Mesenchymal stem cell (in vitro differentiated cells and primary cell): ENCODE data around the gene PFDN1.

Experiments
- DNase-seq: peaks from one replicate; pipeline ENCODE4 v3.0.0-alpha.2; 2013
- H2AFZ ChIP-seq: one replicate; pipeline ENCODE4 v1.6.1; 2013; ENCODE audit warnings: low read depth, mild to moderate bottlenecking, control low read depth, inconsistent platforms, low read length, moderate library complexity
- H2AK5ac ChIP-seq: 2 replicates; pipeline ENCODE4 v1.6.1; 2013; ENCODE audit warnings: low read length, moderate library complexity, mild to moderate bottlenecking, inconsistent platforms; ENCODE audit not compliant: severe bottlenecking
- H2BK120ac ChIP-seq: one replicate; pipeline ENCODE4 v1.6.1; 2013; ENCODE audit warnings: low read depth, mild to moderate bottlenecking, inconsistent platforms, low read length, moderate library complexity
- H2BK12ac ChIP-seq, 2 experiments: one replicate each; pipeline ENCODE4 v1.6.1; 2013; ENCODE audit warnings: inconsistent platforms in 2 of 2, low read length in 2 of 2, mild to moderate bottlenecking in 2 of 2, moderate library complexity in 2 of 2, control low read depth in 1 of 2
- H2BK15ac ChIP-seq: one replicate; pipeline ENCODE4 v1.6.1; 2013; ENCODE audit warnings: mild to moderate bottlenecking, low read depth, inconsistent platforms; ENCODE audit not compliant: poor library complexity, severe bottlenecking
- H2BK5ac ChIP-seq: 2 replicates; pipeline ENCODE4 v1.6.1; 2013; ENCODE audit warnings: low read depth, mild to moderate bottlenecking, low read length, control low read depth, inconsistent platforms; ENCODE audit not compliant: poor library complexity, severe bottlenecking
- H3K14ac ChIP-seq, 2 experiments: one replicate each; pipeline ENCODE4 v1.6.1; 2013; ENCODE audit warnings: inconsistent platforms in 2 of 2, low read length in 2 of 2, control low read depth in 1 of 2, mild to moderate bottlenecking in 1 of 2, moderate library complexity in 1 of 2
- H3K18ac ChIP-seq, 2 experiments: one replicate each; pipeline ENCODE4 v1.6.1; 2013; ENCODE audit warnings: inconsistent platforms in 2 of 2, low read length in 2 of 2, control low read depth in 1 of 2, low read depth in 1 of 2, mild to moderate bottlenecking in 1 of 2
- H3K23ac ChIP-seq, 2 experiments: one replicate each; pipeline ENCODE4 v1.6.1; 2013; ENCODE audit warnings: inconsistent platforms in 2 of 2, low read length in 2 of 2, mild to moderate bottlenecking in 2 of 2, moderate library complexity in 2 of 2, control low read depth in 1 of 2
- H3K27ac ChIP-seq: 2 replicates; pipeline ENCODE4 v1.5.1; 2013; ENCODE audit warnings: mild to moderate bottlenecking, moderate library complexity, low read length, control low read depth, inconsistent platforms; ENCODE audit not compliant: poor library complexity, severe bottlenecking
- H3K27me3 ChIP-seq, 2 experiments: 2 replicates each; pipeline versions ENCODE4 v1.6.1 to v1.7.0; 2013; ENCODE audit warnings: low read length in 2 of 2, mild to moderate bottlenecking in 2 of 2, moderate library complexity in 2 of 2, control low read depth in 1 of 2, inconsistent platforms in 1 of 2; ENCODE audit not compliant: control insufficient read depth in 1 of 2, insufficient read depth in 1 of 2
- H3K36me3 ChIP-seq, 2 experiments: 2 replicates each; pipeline versions ENCODE4 v1.6.1 to v1.7.0; 2013; ENCODE audit warnings: low read length in 2 of 2, control low read depth in 1 of 2, inconsistent platforms in 1 of 2, low read depth in 1 of 2, mild to moderate bottlenecking in 1 of 2; ENCODE audit not compliant: insufficient read depth in 2 of 2, control insufficient read depth in 1 of 2
- H3K4ac ChIP-seq, 2 experiments: one replicate each; pipeline ENCODE4 v1.6.1; 2013; ENCODE audit warnings: inconsistent platforms in 2 of 2, low read length in 2 of 2, mild to moderate bottlenecking in 2 of 2, moderate library complexity in 2 of 2, control low read depth in 1 of 2, low read depth in 1 of 2
- H3K4me1 ChIP-seq: 2 replicates; pipeline ENCODE4 v1.6.1; 2013; ENCODE audit warnings: low read depth, low read length, control low read depth; ENCODE audit not compliant: control insufficient read depth, insufficient read depth
- H3K4me2 ChIP-seq: 2 replicates; pipeline ENCODE4 v1.6.1; 2013; ENCODE audit warnings: low read length, mild to moderate bottlenecking, inconsistent platforms; ENCODE audit not compliant: poor library complexity, severe bottlenecking
- H3K4me3 ChIP-seq, 2 experiments: 2 replicates each; pipeline versions ENCODE4 v1.5.1 to v1.7.0; 2013; ENCODE audit warnings: low read length in 2 of 2, mild to moderate bottlenecking in 2 of 2, control low read depth in 1 of 2, low read depth in 1 of 2; ENCODE audit not compliant: insufficient read depth in 1 of 2
- H3K79me1 ChIP-seq: replicated peaks from 2 replicates; pipeline ENCODE4 v1.6.1; 2013; ENCODE audit warnings: mild to moderate bottlenecking, control low read depth, low read length, inconsistent platforms; ENCODE audit not compliant: poor library complexity, severe bottlenecking
- H3K9ac ChIP-seq: 2 replicates; pipeline ENCODE4 v1.7.0; 2013; ENCODE audit warnings: mild to moderate bottlenecking, low read length, moderate library complexity
- H3K9me3 ChIP-seq: 2 replicates; pipeline ENCODE4 v1.7.0; 2013; ENCODE audit warnings: mild to moderate bottlenecking, low read length; ENCODE audit not compliant: control insufficient read depth
- H4K8ac ChIP-seq: one replicate; pipeline ENCODE4 v1.6.1; 2013; ENCODE audit warnings: inconsistent platforms, mild to moderate bottlenecking, low read length, moderate library complexity
- H4K91ac ChIP-seq: one replicate; pipeline ENCODE4 v1.6.1; 2013; ENCODE audit warnings: mild to moderate bottlenecking, low read length, inconsistent platforms
- WGBS: methylation state at CpG from one replicate; pipeline ENCODE4 v1.1.7; 2013; ENCODE audit warnings: mixed read lengths; 5-methylcytosine and 5-hydroxymethylcytosine counted together

PFDN1 gene

DNA sequence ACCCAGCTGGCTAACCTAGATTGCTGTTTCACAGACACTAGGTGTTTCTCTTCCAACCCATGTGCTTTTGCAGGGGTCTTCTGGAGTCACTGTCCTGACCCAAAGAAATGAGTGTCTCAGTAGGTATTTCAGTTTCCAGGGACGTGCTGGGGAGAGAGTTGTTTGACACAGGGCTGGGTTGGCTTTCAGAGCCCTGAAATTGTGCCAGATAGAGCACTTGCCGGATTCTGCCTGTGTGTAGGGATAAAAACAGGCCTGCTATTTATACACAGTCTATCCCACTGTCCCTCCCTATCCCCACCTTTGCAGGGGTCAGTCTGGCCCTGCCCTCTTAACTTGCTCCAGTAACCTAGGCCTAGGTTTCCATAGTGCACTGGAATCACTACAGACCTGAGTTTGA lies 44.5 kb upstream of the PFDN1 start:
- no peak overlapping the region for H3K4me2 ChIP-seq
- no peak overlapping the region for H2BK120ac ChIP-seq
- peaks cover 3% of the 10 kb centered on the region for H3K79me1 ChIP-seq
- H2BK12ac ChIP-seq: no peak overlapping the region
- H2AK5ac ChIP-seq: no peak overlapping the region
- H3K14ac ChIP-seq: no peak overlapping the region
- no peaks in the 10 kb centered on the region for H3K9me3 ChIP-seq
- peak overlapping the region in 1 of 2 experiments; percentile 81 for H3K4me3 ChIP-seq
- peaks cover 12% of the 10 kb centered on the region for H3K4me1 ChIP-seq
- no peak overlapping the region for H2AFZ ChIP-seq
- H2BK15ac ChIP-seq: no peak overlapping the region
- peak overlapping the region; percentile 73 for H3K9ac ChIP-seq
- no peak for DNase-seq
- no peak overlapping the region for H2BK5ac ChIP-seq
- no peak overlapping the region for H4K8ac ChIP-seq
- H3K23ac ChIP-seq: no peak overlapping the region
- WGBS: 73% methylated on average over 2 of the region's 2 CpGs
- H3K18ac ChIP-seq: no peak overlapping the region
- no peak overlapping the region for H3K4ac ChIP-seq
- H3K27ac ChIP-seq: no peak overlapping the region
- H3K36me3 ChIP-seq: peaks cover 2 to 3% of the 10 kb centered on the region in 2 experiments
- H4K91ac ChIP-seq: no peak overlapping the region
- H3K27me3 ChIP-seq: no peaks in the 10 kb centered on the region

DNA sequence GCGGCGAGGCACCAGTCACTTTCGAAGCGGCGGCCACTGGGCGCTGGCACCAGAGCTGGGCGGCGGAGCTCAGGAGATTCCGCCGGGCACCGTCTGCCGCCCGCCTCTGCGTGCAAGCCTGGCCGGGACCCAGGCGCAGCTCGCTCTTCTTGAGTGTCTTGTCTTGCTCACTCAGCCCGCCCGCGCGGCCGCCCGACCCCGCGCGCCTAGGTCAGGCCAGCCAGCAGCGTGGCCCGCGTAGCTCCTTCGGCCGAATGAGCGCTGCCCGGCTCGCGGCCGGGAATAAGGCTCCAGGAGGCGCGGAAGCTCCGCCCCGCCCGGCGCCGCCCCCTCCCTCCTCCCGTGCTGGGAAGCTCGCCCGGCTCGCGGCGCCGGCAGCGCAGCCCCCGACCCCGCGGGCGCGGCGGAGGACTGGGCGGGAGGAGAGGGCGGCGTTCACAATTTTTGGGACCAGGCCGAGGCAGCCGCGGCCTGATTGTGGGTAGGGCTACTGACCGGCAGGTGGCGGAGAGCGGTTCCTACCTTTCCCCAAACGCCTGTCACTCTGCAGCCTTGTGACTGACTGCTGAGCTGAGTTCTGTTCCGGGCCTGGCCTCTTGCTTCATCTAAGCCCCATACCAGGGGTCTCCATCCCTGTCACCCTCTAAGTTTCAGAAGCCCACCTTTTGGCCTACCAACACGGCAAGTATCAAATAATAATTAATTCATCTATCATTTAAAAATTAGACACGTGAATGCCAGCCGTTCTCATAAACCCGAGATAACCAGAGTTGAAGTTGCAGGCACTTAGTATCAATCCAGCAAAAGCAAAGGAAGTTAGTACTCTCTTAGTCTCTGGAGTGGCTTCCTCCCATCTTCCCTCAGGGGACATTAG lies 43.7 kb upstream of the PFDN1 start, which contains the start of gene HBEGF:
TSS of gene HBEGF (minus strand) at position 256 of the 874 bp plus-strand sequence. CDS start 275 bp downstream, outside the sequence.
- Histone ChIP-seq H2BK120ac (no peak within 1 kb of the TSS), H3K36me3 (peaks cover 10% of the 10 kb centered on the region in 2 experiments), H3K9ac (peak within 1 kb of the TSS; percentile 84), H3K27me3 (no peaks in the 10 kb centered on the region), H3K27ac (no peak within 1 kb of the TSS), H3K18ac (peak within 1 kb of the TSS in 1 of 2 experiments; percentile 56), H3K14ac (no peak within 1 kb of the TSS), H2AK5ac (no peak within 1 kb of the TSS), H3K23ac (no peak within 1 kb of the TSS), H2BK5ac (no peak within 1 kb of the TSS), H3K4ac (no peak within 1 kb of the TSS), H3K9me3 (no peaks in the 10 kb centered on the region), H3K4me2 (peak within 1 kb of the TSS; percentile 79), H3K79me1 (peaks cover 6% of the 10 kb centered on the region), H2BK15ac (peak within 1 kb of the TSS; percentile 34), H4K8ac (peak within 1 kb of the TSS; percentile 19), H2AFZ (peak within 1 kb of the TSS; percentile 43), H3K4me3 (peak within 1 kb of the TSS; percentile 72 to 81), H4K91ac (no peak within 1 kb of the TSS), H3K4me1 (peaks cover 16% of the 10 kb centered on the region), H2BK12ac (peak within 1 kb of the TSS in 1 of 2 experiments; percentile 55)
- 4% methylated on average over 63 of the region's 72 CpGs for WGBS
- DNase-seq: peak; percentile 74

DNA sequence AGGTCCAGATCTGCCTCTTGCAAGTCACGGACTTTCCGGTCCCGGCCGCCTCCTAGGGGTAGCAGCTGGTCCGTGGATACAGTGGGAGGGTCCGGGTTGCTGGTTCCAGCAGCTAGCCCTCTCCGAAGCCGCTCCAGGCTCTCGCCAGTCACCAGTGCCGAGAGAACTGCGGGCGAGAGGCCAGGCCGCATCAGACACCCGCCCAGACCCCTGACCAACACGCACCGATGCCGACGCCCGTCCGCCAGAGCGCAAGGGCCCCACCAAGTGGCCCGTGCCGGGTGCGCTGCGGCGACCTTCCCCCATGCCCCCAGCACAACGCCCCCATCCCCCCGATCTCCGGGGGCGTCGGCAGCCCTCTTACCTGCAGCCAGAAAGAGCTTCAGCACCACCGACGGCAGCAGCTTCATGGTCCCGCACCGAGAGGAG lies 43.0 kb upstream of the PFDN1 start:
- Histone ChIP-seq H3K18ac (no peak overlapping the region), H3K23ac (no peak overlapping the region), H3K27me3 (no peaks in the 10 kb centered on the region), H2AFZ (no peak overlapping the region), H3K4ac (no peak overlapping the region), H3K9ac (peak overlapping the region; percentile 84), H2BK5ac (no peak overlapping the region), H3K14ac (no peak overlapping the region), H3K9me3 (no peaks in the 10 kb centered on the region), H3K79me1 (peaks cover 8% of the 10 kb centered on the region), H3K4me2 (peak overlapping the region; percentile 79), H4K91ac (no peak overlapping the region), H2BK12ac (no peak overlapping the region), H2BK120ac (no peak overlapping the region), H2BK15ac (peak overlapping the region; percentile 34), H3K4me3 (peak overlapping the region; percentile 72 to 81), H3K27ac (no peak overlapping the region), H2AK5ac (no peak overlapping the region), H3K36me3 (peaks cover 14 to 17% of the 10 kb centered on the region in 2 experiments), H4K8ac (peak overlapping the region; percentile 19), H3K4me1 (peaks cover 19% of the 10 kb centered on the region)
- peak; percentile 72 for DNase-seq
- WGBS: 1% methylated on average over 35 of the region's 35 CpGs

DNA sequence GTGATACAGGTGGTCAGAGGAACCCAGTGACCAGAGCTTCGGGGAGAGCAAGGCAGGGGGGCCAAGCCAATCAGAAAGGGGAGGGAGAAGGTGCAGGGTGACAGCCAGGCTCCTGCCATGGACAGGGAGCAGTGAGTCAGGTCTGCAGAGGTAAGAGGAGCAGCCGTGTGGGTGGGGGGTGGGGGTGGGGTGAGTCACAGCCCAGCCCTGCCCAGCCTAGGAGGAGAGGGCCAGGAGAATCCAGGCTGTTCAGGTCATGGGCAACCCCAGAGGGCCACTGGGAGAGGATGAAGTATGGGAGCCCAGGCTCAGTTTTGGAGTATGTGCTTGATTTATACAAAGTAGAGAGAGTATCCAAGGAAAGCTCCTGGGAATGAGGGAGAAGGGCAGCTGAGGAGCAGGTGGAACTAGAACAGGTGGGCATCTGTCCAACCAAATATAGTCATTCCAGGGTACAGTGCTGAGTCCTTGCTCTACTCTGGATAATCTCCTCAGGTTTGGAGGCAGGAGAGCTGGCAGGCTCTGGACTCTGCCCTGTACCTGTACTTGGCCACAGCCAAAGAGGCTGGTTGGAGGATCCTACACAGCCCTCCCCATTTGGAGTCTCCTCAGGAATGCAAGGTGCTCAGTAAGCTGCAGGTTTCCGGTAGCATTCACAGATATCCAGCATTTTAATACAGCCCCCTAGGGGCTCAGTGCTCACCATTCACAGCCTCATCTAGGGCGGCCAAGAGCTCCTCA lies 42.0 kb upstream of the PFDN1 start:
- no peak overlapping the region for H4K91ac ChIP-seq
- H3K4me3 ChIP-seq: peak overlapping the region in 1 of 2 experiments; percentile 81
- H2AFZ ChIP-seq: no peak overlapping the region
- no peak overlapping the region for H3K14ac ChIP-seq
- no peak overlapping the region for H3K27ac ChIP-seq
- no peak overlapping the region for H2BK120ac ChIP-seq
- H3K79me1 ChIP-seq: peaks cover 8% of the 10 kb centered on the region
- DNase-seq: no peak
- no peak overlapping the region for H3K18ac ChIP-seq
- no peak overlapping the region for H3K4ac ChIP-seq
- no peak overlapping the region for H2BK12ac ChIP-seq
- H2AK5ac ChIP-seq: no peak overlapping the region
- no peaks in the 10 kb centered on the region for H3K9me3 ChIP-seq
- H3K9ac ChIP-seq: peak overlapping the region; percentile 84
- peaks cover 15 to 22% of the 10 kb centered on the region in 2 experiments for H3K36me3 ChIP-seq
- H3K4me2 ChIP-seq: peak overlapping the region; percentile 79
- H2BK5ac ChIP-seq: no peak overlapping the region
- no peak overlapping the region for H3K23ac ChIP-seq
- no peak overlapping the region for H2BK15ac ChIP-seq
- H4K8ac ChIP-seq: no peak overlapping the region
- WGBS: 63% methylated on average over 4 of the region's 4 CpGs
- peaks cover 19% of the 10 kb centered on the region for H3K4me1 ChIP-seq
- no peaks in the 10 kb centered on the region for H3K27me3 ChIP-seq
